HG02798 (cell line): ENCODE results near the gene GPR157.
A peak's percentile ranks its signal among the peaks of the same experiment; 100 is the strongest.
"Not testable (repeated sequence)": the region's sequence is repeated elsewhere in the genome, so short reads cannot be mapped to it uniquely, and the experiment has no call there.

Source experiments
- ATAC-seq: cut with Tn5 transposase; IDR thresholded peaks from one replicate; pipeline ENCODE4 v1.9.1; 2021; ENCODE audit warnings: mild to moderate bottlenecking; ENCODE audit not compliant: unreplicated experiment, poor library complexity

GPR157 gene

GRCh38 chr1:9095818-9096217, 33.1 kb downstream of the GPR157 start:
- no peak for ATAC-seq

GRCh38 chr1:9093996-9094595, 34.8 kb downstream of the GPR157 start:
- not testable (repeated sequence) for ATAC-seq

GRCh38 chr1:9093581-9093980, 35.3 kb downstream of the GPR157 start:
- no peak for ATAC-seq

GRCh38 chr1:9093091-9093490, 35.8 kb downstream of the GPR157 start:
- no peak for ATAC-seq

GRCh38 chr1:9088807-9089206, 40.1 kb downstream of the GPR157 start:
- ATAC-seq, result no peak

GRCh38 chr1:9087411-9088125, 41.3 kb downstream of the GPR157 start:
- ATAC-seq, result no peak

GRCh38 chr1:9086796-9087195, 42.1 kb downstream of the GPR157 start:
- ATAC-seq, result no peak

GRCh38 chr1:9086045-9086444, 42.9 kb downstream of the GPR157 start:
- no peak for ATAC-seq

GRCh38 chr1:9085306-9085940, 43.5 kb downstream of the GPR157 start:
- ATAC-seq, result no peak

- ATAC-seq, result no peak
These were observed 44.0 kb downstream of the GPR157 start for GRCh38 chr1:9084906-9085305.

- ATAC-seq, result no peak
These were observed 47.4 kb downstream of the GPR157 start for GRCh38 chr1:9081473-9081872.

- ATAC-seq, result peak; percentile 15
These were observed 48.1 kb downstream of the GPR157 start for GRCh38 chr1:9080705-9081291.

- peak; percentile 63 for ATAC-seq
These were observed 48.8 kb downstream of the GPR157 start for GRCh38 chr1:9079988-9080704.

- no peak for ATAC-seq
These were observed 50.0 kb downstream of the GPR157 start for GRCh38 chr1:9078752-9079500.

GRCh38 chr1:9078015-9078751, 50.7 kb downstream of the GPR157 start:
- ATAC-seq, result peak; percentile 41

GRCh38 chr1:9075022-9075421, 53.9 kb downstream of the GPR157 start:
- ATAC-seq, result no peak

GRCh38 chr1:9073143-9073542, 55.8 kb downstream of the GPR157 start:
- ATAC-seq, result no peak

GRCh38 chr1:9071554-9072235, 57.2 kb downstream of the GPR157 start:
- no peak for ATAC-seq

GRCh38 chr1:9070486-9070885, 58.4 kb downstream of the GPR157 start:
- ATAC-seq, result no peak
